HG03066 (cell line): ENCODE results near the gene SKP2.
"Not testable (repeated sequence)": the region's sequence is repeated elsewhere in the genome, so short reads cannot be mapped to it uniquely, and the experiment has no call there.

Experiments used
- ATAC-seq: cut with Tn5 transposase; IDR thresholded peaks from one replicate; pipeline ENCODE4 v1.9.1; 2021; ENCODE audit warnings: low read depth; ENCODE audit not compliant: unreplicated experiment

Gene SKP2

GRCh38 chr5:36198281-36198680 lies 46.4 kb downstream of the SKP2 start:
- no peak for ATAC-seq

- ATAC-seq = not testable (repeated sequence)
These were observed 46.9 kb downstream of the SKP2 start for GRCh38 chr5:36198783-36199182.

GRCh38 chr5:36199620-36200019 lies 47.7 kb downstream of the SKP2 start:
- ATAC-seq = no peak

- ATAC-seq = no peak
These were observed 48.6 kb downstream of the SKP2 start for GRCh38 chr5:36200513-36200912.

GRCh38 chr5:36202521-36202961 lies 50.6 kb downstream of the SKP2 start:
- no peak for ATAC-seq

GRCh38 chr5:36205329-36205728 lies 53.4 kb downstream of the SKP2 start:
- no peak for ATAC-seq

GRCh38 chr5:36206913-36207312 lies 55.0 kb downstream of the SKP2 start:
- no peak for ATAC-seq

- ATAC-seq = no peak
These were observed 56.9 kb downstream of the SKP2 start for GRCh38 chr5:36208786-36209185.

- ATAC-seq = no peak
These were observed 57.8 kb downstream of the SKP2 start for GRCh38 chr5:36209664-36210063.

- no peak for ATAC-seq
These were observed 62.5 kb downstream of the SKP2 start for GRCh38 chr5:36214436-36214835.

GRCh38 chr5:36215910-36216309 lies 64.0 kb downstream of the SKP2 start:
- ATAC-seq = no peak

- ATAC-seq = no peak
These were observed 65.7 kb downstream of the SKP2 start for GRCh38 chr5:36217567-36217966.

GRCh38 chr5:36217988-36218387 lies 66.1 kb downstream of the SKP2 start:
- no peak for ATAC-seq

- no peak for ATAC-seq
These were observed 70.7 kb downstream of the SKP2 start for GRCh38 chr5:36222620-36223019.

- ATAC-seq = no peak
These were observed 75.1 kb downstream of the SKP2 start for GRCh38 chr5:36227046-36227445.

- ATAC-seq = no peak
These were observed 76.6 kb downstream of the SKP2 start for GRCh38 chr5:36228505-36228904.

- ATAC-seq = no peak
These were observed 78.4 kb downstream of the SKP2 start for GRCh38 chr5:36230151-36230790.

- ATAC-seq = no peak
These were observed 80.6 kb downstream of the SKP2 start for GRCh38 chr5:36232533-36232932.
